ENCODE data around the gene RABGAP1. TPM values are rescaled to one million over a fixed set of nuclear protein-coding genes. Genes with fewer than 3 reads are reported as not detected.

Gene RABGAP1
- total RNA-seq, 1 donor from 2014 or later, result 58.6 TPM

GRCh38 chr9:123104807-123105206 lies 164.0 kb downstream of the RABGAP1 start:
- ATAC-seq (no peak), DNase-seq (no peak)
- intact Hi-C loops (cut with DNase I), result no loop called here
- H3K9me3 ChIP-seq, result no peaks in the 10 kb centered on the region
- peaks cover 84% of the 10 kb centered on the region for H3K36me3 ChIP-seq
- H3K27me3 ChIP-seq, result no peaks in the 10 kb centered on the region
- H3K27ac ChIP-seq, result no peak overlapping the region
- no peak overlapping the region for H3K4me3 ChIP-seq
- TF ChIP-seq CTCF (IDR thresholded peaks at IDR 0.05), result no peak
- no peaks in the 10 kb centered on the region for H3K4me1 ChIP-seq

- ATAC-seq (no peak), DNase-seq (no peak)
- intact Hi-C loops (cut with DNase I), result no loop called here
- H3K4me3 ChIP-seq, result no peak overlapping the region
- H3K4me1 ChIP-seq, result no peaks in the 10 kb centered on the region
- no peak for TF ChIP-seq CTCF (IDR thresholded peaks at IDR 0.05)
- peaks cover 77% of the 10 kb centered on the region for H3K36me3 ChIP-seq
- H3K27me3 ChIP-seq, result no peaks in the 10 kb centered on the region
- H3K27ac ChIP-seq, result no peak overlapping the region
- H3K9me3 ChIP-seq, result no peaks in the 10 kb centered on the region
Observed at GRCh38 chr9:123105490-123105889, 164.7 kb downstream of the RABGAP1 start.

GRCh38 chr9:123107639-123108285 lies 166.9 kb downstream of the RABGAP1 start:
- intact Hi-C loops (cut with DNase I), result no loop called here

GRCh38 chr9:123108976-123109375 lies 168.2 kb downstream of the RABGAP1 start:
- H3K9me3 ChIP-seq, result no peaks in the 10 kb centered on the region
- no peaks in the 10 kb centered on the region for H3K27me3 ChIP-seq
- peaks cover 44% of the 10 kb centered on the region for H3K36me3 ChIP-seq
- DNase-seq (no peak), ATAC-seq (no peak)
- no peaks in the 10 kb centered on the region for H3K4me1 ChIP-seq
- H3K4me3 ChIP-seq, result no peak overlapping the region
- intact Hi-C loops (cut with DNase I), result no loop called here
- no peak for TF ChIP-seq CTCF (IDR thresholded peaks at IDR 0.05)
- no peak overlapping the region for H3K27ac ChIP-seq

More at GRCh38 chr9:123107639-123108285, 166.9 kb downstream of the RABGAP1 start:
- no peak for ATAC-seq
- Histone ChIP-seq H3K36me3 (peaks cover 56% of the 10 kb centered on the region), H3K9me3 (no peaks in the 10 kb centered on the region), H3K27ac (no peak overlapping the region), H3K4me1 (no peaks in the 10 kb centered on the region), H3K4me3 (no peak overlapping the region), H3K27me3 (no peaks in the 10 kb centered on the region)
- TF ChIP-seq CTCF (IDR thresholded peaks at IDR 0.05), result no peak
- DNase-seq, result no peak

- Histone ChIP-seq H3K4me1 (no peaks in the 10 kb centered on the region), H3K4me3 (no peak overlapping the region), H3K27me3 (no peaks in the 10 kb centered on the region), H3K9me3 (no peaks in the 10 kb centered on the region), H3K27ac (no peak overlapping the region), H3K36me3 (peaks cover 37% of the 10 kb centered on the region)
- no peak for TF ChIP-seq CTCF (IDR thresholded peaks at IDR 0.05)
- ATAC-seq, result no peak
- no peak for DNase-seq
- intact Hi-C loops (cut with DNase I), result no loop called here
Observed at GRCh38 chr9:123109540-123110279, 168.9 kb downstream of the RABGAP1 start.
